HG03060 (cell line): Measurements from ENCODE around the gene SRD5A1.
"Not testable (repeated sequence)": the region's sequence is repeated elsewhere in the genome, so short reads cannot be mapped to it uniquely, and the experiment has no call there.

Experiments used
- ATAC-seq: cut with Tn5 transposase; IDR thresholded peaks from one replicate; pipeline ENCODE4 v1.9.1; 2021; ENCODE audit warnings: low read depth, moderate number of reproducible peaks; ENCODE audit not compliant: unreplicated experiment

Gene SRD5A1

DNA sequence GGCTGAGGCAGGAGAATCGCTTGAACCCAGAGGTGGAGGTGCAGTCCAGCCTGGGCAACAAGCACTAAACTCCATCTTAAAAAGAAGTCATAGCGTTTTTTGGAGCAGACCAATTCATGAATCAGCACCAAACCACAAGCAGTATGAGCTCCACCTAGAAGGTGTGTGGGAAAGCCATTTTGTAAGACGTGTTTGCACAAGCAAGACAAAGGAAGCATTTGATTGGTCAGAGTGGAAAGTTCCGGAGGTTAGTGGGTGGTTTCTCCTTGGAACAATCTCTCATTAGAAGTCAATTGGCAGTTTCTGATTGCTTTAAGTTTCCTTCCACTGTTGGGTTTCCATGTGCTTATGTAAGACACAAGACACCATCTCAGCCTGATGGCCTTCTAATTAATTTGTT lies 5.0 kb downstream of the SRD5A1 start:
- no peak for ATAC-seq

DNA sequence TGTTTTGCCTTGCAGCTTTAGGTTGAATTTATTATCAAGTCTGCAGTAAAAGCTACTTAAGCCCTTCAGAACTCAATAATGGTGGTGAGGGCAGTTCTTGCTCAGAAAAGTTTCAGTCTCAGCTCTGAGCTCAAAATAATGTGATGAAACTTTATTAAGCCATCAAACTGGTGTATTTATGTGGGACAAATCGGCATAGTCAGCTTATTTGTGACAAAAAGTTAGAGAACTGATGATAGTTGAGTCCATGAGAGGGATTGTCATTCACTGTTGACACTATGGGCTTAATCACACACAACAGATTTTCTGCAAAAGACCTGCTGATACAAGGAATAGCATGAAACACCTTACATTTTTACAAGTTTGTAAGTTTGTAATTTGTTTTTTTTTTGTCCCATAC lies 9.4 kb downstream of the SRD5A1 start:
- ATAC-seq = no peak

DNA sequence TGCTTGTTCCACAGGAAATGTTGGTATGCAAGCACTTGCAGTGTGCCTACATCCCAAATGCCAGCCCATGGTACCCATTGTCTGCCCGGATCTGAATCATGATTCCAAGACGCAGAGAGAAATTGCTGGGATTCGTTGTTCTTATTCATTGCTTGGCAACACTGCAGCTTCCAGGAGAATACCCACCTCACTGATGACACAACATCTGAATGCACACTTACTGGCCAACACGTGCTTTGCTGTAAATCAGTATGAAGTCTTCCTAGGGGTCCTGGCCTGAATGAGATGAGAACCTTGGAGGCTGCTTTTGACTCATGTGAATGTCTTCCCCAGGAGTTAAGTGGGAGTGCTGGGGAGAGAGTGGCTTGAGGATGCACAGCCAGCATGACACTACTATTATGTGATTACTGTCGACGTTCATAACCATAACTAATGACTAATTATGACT lies 11.6 kb downstream of the SRD5A1 start:
- no peak for ATAC-seq

DNA sequence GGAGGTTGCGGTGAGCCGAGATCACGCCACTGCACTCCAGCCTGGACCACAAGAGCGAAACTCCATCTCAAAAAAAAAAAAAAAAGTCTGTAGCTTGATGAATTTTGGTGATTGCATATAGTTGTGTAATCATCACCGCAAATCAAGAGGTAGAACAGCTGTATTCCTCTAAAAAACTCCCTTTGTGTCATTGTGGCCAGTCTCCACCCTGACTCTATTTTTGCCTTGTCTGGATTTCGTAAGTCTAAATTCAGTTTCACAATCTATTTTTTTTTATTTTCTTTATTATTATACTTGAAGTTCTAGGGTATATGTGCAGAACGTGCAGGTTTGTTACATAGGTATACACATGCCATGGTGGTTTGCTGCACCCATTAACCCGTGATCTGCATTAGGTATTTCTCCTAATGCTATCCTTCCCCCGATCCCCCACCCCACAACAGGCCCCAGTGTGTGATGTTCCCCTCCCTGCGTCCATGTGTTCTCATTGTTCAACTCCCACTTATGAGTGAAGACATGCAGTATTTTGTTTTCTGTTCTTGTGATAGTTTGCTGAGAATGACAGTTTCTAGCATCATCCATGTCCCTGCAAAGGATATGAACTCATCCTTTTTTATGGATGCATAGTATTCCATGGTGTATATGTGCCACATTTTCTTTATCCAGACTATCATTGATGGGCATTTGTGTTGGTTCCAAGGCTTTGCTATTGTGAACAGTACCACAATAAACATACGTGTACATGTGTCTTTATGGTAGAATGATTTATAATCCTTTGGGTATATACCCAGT lies 12.5 kb downstream of the SRD5A1 start:
- ATAC-seq = not testable (repeated sequence)

DNA sequence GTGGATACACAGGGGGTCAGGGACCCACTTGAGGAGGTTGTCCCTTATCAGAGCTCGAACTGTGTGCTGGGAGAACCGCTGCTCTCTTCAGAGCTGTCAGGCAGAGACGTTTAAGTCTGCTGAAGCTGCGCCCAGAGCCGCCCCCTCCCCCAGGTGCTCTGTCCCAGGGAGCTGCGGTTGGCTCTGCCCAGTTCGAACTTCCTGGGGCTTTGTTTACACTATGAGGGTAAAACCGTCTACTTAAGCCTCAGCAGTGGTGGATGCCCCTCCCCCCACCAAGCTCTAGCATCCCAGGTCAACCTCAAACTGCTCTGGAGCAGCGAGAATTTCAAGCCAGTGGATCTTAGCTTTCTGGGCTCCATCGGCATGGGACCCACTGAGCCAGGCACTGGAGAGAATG lies 15.9 kb downstream of the SRD5A1 start:
- no peak for ATAC-seq

DNA sequence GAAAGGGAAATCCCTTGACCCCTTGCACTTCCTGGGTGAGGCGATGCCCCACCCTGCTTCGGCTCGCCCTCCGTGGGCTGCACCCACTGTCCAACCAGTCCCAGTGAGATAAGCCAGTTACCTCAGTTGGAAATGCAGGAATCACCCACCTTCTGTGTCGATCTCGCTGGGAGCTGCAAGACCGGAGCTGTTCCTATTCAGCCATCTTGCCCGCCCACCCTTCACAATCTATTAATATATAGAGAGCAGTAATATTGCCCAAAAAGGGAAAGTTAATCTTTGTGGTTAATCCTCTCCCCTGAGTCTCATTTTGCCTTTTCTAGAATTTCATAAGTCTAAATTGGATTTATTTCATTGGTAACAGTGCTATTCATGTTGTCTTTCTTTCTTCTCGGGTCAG lies 16.4 kb downstream of the SRD5A1 start:
- ATAC-seq = no peak

DNA sequence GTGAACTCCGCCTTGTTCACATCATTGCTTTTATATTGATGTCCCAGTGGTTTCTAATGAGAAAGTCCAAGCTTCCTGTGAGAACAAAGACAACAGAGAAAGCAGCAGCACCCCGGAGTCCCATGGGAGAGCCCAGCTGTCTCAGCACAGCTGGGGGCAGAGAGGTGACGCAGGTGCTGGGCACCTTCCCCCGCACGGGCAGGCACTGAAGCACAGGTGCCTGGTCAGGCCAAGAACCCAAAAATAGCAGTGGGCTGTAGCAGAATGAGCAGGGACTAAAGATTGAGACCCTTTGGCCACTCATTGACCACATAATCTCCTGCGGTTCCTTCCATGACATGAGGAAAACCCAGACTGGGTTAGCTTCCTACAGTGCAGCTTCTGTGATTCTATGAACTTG lies 18.8 kb downstream of the SRD5A1 start:
- ATAC-seq = peak; percentile 77

DNA sequence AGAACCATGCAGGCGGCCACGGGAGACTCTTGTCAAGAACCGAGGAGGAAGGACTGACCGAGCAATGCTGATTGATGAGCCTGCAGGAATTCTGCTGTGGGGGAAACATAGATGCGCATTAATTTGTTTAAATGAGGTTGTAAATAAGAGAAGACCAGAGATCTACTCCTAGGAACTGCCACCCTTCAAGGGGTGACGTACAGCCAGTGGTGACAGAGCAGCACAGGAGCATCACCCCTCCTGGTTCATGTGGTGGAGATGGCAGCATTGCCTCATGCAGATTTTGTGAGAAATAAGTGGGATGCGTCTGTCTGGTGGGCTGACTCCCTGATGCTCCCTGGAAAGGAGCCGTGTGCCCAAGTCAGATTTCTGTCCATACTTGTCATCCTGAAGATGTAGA lies 22.2 kb downstream of the SRD5A1 start:
- no peak for ATAC-seq

DNA sequence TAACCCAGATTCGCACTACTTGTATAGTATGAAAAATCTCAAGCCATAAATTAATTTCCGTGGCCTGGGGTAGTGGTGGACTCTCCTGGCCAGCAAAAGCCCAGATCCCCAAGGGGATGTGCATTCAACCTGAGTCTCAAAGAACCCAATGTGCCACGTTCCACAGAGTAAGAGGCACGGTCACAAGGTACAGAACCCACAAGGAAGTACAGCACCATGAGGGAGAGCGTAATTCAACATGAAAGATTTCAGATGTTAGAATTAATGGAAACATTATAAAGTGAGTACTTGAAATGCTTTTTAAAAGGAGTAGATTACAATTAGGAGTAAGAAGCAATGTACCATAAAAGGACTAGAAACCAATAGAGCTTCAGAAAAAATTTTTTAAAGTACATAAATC lies 23.4 kb downstream of the SRD5A1 start:
- ATAC-seq = no peak

DNA sequence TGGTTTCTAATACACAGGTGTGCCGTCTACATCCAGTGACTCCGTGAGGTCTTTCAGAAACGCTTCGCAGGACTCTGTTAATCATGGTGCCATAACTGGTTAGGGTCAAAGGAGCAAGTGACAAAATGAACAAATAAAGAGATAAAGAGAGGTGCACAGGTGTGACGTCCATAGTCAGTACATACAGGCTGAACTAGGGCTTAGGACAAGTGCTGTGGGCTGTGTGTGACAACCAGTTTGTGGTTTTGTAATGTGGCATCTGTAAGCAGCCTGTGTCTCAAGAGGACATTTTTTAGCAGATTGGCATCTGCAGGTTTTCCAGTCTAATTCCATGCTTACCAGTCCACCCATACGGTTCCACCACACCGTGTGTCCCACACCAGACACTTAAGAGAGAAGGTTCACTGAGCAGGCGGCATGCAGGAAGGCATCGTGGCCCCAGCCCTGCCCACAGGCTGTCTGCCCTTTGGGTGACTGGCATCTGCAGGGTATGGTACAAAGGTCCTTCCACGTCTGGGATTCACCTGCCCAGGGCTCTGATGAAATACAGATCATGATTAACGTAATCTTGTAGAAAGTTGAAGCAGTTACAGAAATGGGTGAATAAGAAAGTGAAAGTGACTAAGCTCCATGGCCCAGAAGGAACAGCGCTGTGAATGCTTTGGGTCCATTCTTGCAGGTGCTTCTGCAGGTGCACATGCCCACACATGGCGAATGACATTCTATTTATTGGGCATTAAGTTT lies 26.9 kb downstream of the SRD5A1 start:
- ATAC-seq = peak; percentile 65

DNA sequence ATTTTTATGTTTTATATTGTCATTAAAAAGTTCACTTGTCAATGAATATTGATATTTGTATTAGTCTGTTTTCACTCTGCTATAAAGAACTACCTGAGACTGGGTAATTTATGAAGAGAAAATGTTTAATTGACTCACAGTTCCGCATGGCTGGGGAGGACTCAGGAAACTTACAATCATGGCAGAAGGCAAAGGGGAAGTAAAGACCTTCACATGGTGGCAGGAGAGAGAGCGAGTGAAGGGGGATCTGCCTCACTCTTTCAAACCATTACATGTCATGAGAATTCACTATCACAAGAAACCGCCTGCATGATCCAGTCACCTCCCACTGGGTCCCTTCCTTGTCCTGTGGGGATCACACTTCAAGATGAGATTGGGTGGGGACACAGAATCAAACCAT lies 27.4 kb downstream of the SRD5A1 start:
- ATAC-seq = peak; percentile 20

DNA sequence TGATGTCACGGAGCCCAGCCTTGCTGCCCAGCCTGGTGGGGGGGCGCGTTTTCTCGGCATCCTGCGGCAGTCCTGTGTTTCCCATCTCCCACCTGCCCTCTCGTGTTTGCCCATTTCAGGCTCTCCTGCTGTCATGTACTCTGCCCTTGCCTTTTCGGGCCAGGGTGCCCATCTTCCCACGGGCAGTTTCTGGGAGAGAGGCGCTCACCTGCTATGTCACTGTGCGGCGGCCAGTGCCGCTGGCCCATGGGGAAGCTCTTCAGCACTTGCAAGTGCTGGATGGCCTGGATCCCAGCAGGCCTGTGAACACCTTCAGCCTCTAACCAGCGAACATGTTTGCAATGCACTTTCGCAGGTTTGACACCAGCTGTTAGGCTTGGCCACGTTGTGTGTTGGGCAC lies 33.5 kb downstream of the SRD5A1 start:
- ATAC-seq = no peak

DNA sequence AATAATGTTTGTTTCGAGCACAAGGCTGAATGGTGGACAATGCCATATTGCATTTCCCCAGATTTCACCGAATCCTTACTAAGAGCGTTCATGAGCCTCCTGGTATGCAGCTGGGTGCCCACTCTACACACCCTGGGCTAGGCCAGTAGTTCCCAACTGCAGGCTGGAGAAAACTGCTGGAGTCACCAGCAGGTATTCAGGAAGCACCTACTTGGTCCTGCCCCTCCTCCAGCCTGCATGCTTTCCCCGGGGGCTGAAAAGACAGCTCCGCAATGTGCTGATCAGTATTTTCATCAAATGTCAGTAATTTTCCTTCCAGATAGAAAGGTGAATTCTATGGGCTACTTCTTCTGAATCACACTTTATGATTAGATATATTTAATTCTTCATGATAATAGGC lies 34.4 kb downstream of the SRD5A1 start:
- ATAC-seq = no peak

DNA sequence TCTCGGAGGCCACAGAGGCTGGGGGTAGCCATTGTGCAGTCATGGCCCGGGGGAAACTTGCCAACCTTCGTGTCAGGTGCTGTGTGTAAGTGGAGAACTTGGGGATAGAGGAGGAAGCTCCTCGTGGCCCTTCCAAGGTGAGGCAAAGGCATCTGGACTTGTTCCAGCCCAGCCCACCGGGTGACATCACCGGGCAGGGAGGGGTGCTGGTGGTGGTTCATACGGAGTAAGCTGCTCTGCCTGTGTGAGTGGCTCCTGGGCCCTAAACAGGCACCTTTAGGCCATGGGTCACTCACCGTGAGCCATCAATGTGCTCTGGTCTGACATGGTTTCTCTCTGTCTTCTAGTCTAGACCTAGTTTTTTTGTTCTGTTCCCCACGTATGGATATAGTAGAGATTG lies 35.5 kb downstream of the SRD5A1 start:
- ATAC-seq = not testable (repeated sequence)

DNA sequence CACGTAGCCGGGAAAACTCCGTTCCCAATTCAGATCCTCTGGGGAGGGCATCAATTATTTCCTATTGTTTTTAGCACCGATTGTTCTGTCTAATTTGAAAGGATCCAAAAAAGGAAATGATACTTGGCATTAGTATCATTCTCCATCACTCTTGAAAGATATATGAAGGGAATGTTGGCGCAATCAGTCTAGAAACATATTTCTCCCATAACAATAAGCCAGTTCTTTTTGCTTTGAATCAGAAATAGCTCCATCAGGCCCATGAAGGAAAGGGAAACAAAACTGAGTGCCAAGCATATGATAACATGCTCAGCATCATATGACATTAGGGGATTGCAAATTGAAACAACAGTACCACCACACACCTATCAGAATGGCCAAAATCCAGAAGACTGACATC lies 39.8 kb downstream of the SRD5A1 start:
- ATAC-seq = no peak

DNA sequence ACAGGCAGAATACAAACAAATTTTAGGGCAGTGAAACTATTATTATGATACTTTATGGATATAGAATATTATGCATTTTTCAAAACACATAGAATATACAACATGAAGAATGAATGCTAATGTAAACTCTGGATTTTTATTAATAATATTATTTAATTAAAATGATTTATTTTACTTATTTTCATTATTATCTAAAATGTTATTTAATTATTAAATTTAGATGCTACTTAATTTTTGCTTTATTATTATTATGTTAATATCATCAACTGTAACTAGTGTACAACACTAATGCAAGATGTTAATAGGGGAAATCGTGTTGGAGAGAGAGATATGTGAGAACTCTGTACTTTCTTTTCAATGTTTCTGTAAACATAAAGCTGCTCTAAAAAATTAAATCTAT lies 40.7 kb downstream of the SRD5A1 start:
- no peak for ATAC-seq

DNA sequence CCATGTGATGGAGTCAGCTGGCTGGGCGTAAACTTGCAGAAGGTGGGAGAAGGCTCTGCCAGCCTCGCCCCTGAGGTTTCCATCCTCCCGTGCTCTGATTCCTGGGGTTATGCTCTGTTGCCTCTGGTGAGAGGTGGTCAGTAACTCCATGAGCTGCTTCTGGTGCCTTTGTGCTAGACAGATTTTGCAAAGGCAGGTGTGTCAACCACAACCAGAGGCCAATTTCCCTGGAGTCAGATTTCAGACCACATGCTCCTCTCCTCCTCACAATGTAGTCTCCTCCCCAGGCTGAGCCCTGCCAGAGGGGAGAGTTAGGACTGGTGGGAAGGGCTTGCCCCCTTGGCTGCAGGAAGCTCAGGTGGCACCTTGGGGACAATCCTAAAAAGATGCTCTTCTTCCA lies 41.2 kb downstream of the SRD5A1 start:
- no peak for ATAC-seq

DNA sequence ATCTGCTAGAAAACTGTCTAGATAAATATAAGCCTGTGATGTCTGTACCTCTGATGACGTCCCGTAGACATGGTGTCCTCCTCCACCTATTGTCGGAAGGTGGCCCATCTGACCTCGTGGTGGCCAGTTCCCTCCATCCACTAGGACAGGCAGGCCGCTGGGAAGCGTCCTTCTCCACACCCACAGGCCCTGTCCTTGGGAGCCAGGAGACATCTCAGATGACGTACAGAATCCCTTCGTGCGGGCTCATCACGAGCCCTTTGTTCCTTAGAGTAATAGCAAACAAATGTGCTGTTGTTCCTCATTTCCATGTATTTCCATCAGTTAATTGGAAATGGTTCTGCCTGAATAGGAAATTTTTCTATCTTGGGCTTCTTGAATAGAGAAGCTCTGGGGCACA lies 41.6 kb downstream of the SRD5A1 start:
- ATAC-seq = no peak

DNA sequence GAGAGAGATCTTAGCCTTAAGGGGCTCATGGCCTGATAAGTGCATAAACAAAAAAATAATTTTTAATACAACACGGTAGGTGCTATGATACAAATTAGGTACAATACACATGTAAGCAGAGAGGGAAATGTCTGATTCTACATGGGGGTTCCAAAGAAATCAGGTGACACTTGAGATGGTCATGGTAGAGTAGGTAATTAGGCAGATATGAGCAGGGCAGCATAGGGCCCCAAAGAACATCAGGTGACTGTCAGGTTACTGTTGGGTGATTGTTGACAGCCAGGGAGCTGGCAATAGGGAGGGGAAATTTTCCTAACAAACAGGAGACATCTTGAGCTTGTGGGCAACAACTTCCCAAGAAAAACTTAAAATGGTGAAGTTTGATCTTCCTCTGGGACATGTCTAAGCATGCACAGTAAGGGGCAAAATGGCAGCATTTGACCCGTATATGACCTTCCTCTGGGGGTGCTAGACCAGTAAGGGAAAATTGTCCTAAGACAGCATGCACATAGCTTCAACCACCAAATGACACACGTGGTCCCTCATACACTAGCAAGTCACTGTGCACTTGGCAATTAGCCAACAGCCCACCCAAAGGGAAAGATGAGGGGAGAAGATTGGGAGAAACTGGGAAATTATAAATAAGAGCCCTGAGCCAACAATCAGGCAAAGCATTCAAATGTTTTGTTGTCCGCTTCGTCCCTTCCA lies 42.7 kb downstream of the SRD5A1 start:
- ATAC-seq = no peak

DNA sequence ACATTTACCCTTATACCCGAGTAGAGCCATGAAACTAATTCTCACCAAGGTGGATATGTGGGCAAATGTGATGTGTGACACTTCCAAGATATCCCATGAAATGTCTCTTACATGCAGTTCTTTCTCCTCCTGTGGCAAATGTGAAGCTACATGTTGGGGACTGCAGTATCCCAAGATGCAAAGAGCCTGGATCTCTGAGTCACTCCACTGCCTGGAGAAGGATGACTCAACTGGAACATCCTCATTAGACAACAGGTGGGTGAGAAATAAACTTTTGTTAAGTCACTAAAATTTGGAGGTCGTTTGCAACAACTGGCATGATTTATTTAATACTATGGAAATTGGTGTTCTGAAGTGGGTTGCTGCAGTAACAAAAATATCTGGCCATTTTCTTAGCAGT lies 43.5 kb downstream of the SRD5A1 start:
- no peak for ATAC-seq

DNA sequence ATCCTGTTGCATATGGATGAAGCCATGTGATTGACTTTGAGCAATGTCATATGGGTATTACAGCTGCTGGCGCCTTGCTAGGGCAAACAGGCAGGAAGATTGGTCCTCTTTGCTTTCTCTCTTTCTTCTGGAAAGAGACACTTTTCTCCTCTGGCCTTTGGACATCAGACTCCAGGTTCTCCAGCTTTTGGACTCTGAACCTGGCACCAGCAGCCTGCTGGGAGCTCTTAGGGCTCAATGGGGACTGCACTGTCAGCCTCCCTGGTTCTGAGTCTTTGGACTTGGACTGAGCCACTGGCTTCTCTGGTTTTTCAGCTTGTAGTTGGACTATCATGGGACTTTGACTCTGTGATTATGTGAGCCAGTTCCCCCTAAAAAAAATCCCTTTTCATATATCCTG lies 45.1 kb downstream of the SRD5A1 start:
- ATAC-seq = no peak
